Parathyroid adenoma (tissue), 2 donors: ENCODE results near the gene C1QTNF12.

ENCODE experiments used
- H2AFZ ChIP-seq: fragments of 300-600 bp; sonication (generic); one replicate; pipeline ENCODE4 v1.7.0; 2017; ENCODE audit warnings: antibody characterized with exemption, mild to moderate bottlenecking
- H3K27ac ChIP-seq: fragments of 300-600 bp; sonication (generic); one replicate; pipeline ENCODE4 v1.7.0; 2017
- H3K27me3 ChIP-seq: fragments of 300-600 bp; sonication (generic); one replicate; pipeline ENCODE4 v1.7.0; 2017; ENCODE audit warnings: low read length; ENCODE audit not compliant: control insufficient read depth, insufficient read depth
- H3K36me3 ChIP-seq: fragments of 300-600 bp; sonication (generic); one replicate; pipeline ENCODE4 v1.7.0; 2017; ENCODE audit warnings: low read length; ENCODE audit not compliant: control insufficient read depth, insufficient read depth
- H3K4me1 ChIP-seq: fragments of 300-600 bp; sonication (generic); one replicate; pipeline ENCODE4 v1.7.0; 2017; ENCODE audit warnings: control low read depth
- H3K4me2 ChIP-seq: fragments of 300-600 bp; sonication (generic); one replicate; pipeline ENCODE4 v1.7.0; 2017; ENCODE audit warnings: low read length
- H3K4me3 ChIP-seq: fragments of 300-600 bp; sonication (generic); one replicate; pipeline ENCODE4 v1.7.0; 2017; ENCODE audit warnings: low read depth, low read length
- H3K79me2 ChIP-seq: fragments of 300-600 bp; sonication (generic); one replicate; pipeline ENCODE4 v1.7.0; 2017; ENCODE audit warnings: control low read depth
- H3K9ac ChIP-seq: fragments of 300-600 bp; sonication (generic); one replicate; pipeline ENCODE4 v1.7.0; 2017; ENCODE audit warnings: mild to moderate bottlenecking
- H3K9me3 ChIP-seq: fragments of 300-600 bp; sonication (generic); one replicate; pipeline ENCODE4 v1.7.0; 2017; ENCODE audit warnings: low read length; ENCODE audit not compliant: control insufficient read depth
- CTCF ChIP-seq: fragments of 300-600 bp; sonication (generic); IDR thresholded peaks from one replicate; pipeline ENCODE4 v1.7.0; 2017; ENCODE audit warnings: antibody characterized with exemption, mild to moderate bottlenecking
- donor health status: primary hyperparathyroidism.

The C1QTNF12 gene

DNA sequence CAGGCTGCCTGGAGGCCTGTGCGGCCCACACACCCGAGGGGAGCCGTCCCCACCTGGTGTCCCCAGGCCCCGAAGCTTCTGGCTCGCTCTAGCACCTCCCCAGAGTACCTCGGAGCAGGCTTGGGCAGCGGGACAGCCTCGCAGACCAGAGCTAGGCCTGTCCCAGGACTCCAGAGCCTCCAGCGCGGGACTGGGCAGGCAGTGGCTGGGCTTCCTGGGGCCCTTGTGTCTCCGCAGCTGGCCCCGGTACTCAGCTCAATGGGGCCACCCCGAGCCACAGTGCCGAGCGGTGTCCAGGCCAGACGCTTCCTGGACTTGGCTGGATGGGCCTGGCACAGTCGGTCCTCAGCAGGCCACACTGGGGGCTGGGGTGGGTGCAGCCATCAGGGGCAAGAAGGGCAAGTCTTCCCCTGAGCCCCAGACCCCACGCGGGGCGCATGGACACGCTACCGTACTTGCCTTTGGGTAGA lies 38.6 kb upstream of the C1QTNF12 start:
- Histone ChIP-seq H3K4me3 (no peak overlapping the region), H3K9me3 (no peaks in the 10 kb centered on the region), H3K9ac (no peak overlapping the region), H3K4me1 (peaks cover 3% of the 10 kb centered on the region), H3K36me3 (no peaks in the 10 kb centered on the region), H3K4me2 (no peak overlapping the region), H3K79me2 (no peaks in the 10 kb centered on the region), H2AFZ (no peak overlapping the region), H3K27ac (no peak overlapping the region), H3K27me3 (no peaks in the 10 kb centered on the region)
- no peak for TF ChIP-seq CTCF

- Histone ChIP-seq H3K9ac (no peak overlapping the region), H3K27ac (no peak overlapping the region), H3K4me1 (peaks cover 3% of the 10 kb centered on the region), H3K27me3 (no peaks in the 10 kb centered on the region), H2AFZ (no peak overlapping the region), H3K36me3 (no peaks in the 10 kb centered on the region), H3K4me2 (no peak overlapping the region), H3K79me2 (no peaks in the 10 kb centered on the region), H3K4me3 (no peak overlapping the region), H3K9me3 (no peaks in the 10 kb centered on the region)
- TF ChIP-seq CTCF = no peak
Observed at GRCh38 chr1:1284221-1285101, 37.9 kb upstream of the C1QTNF12 start.

DNA sequence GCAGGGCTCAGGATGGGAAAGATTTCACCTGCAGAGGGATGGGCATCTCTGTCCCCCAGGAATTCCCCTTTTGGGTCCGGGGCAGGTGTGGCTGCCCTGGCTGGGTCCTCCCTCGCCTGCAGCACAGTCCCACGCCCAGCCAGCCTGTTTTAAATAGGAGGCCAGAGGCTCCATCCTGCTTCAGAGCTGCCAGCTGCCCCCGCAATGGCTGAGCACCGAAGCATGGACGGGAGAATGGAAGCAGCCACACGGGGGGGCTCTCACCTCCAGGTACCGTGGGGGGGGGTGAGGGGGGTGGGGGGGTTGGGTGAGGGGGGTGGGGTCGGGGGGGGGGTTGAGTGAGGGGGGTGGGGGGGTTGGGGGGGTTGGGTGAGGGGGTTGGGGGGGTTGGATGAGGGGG lies 37.3 kb upstream of the C1QTNF12 start:
- no peak overlapping the region for H3K4me3 ChIP-seq
- no peaks in the 10 kb centered on the region for H3K9me3 ChIP-seq
- no peaks in the 10 kb centered on the region for H3K27me3 ChIP-seq
- H3K79me2 ChIP-seq = no peaks in the 10 kb centered on the region
- no peak overlapping the region for H3K4me2 ChIP-seq
- H3K4me1 ChIP-seq = peaks cover 3% of the 10 kb centered on the region
- H2AFZ ChIP-seq = no peak overlapping the region
- TF ChIP-seq CTCF = no peak
- H3K27ac ChIP-seq = no peak overlapping the region
- H3K9ac ChIP-seq = no peak overlapping the region
- no peaks in the 10 kb centered on the region for H3K36me3 ChIP-seq

DNA sequence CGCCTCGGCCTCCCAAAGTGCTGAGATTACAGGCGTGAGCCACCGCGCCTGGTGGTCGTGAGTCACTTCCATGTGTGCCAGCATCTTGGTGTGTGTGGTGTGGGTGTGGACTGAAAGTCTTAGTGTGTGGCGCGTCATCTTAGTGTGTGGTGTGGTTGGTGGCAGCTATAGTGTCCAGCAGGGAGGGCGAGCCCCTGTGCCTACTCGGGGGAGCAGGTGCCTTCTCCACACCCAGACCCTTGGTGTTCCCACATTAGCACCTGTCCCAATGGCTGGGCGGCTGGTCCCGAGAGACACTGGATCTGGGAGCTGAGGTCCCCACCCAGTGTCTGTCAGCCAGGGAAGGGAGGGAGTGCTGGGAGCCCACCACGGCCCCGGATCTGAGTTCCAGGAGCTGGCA lies 36.5 kb upstream of the C1QTNF12 start:
- Histone ChIP-seq H3K4me3 (no peak overlapping the region), H3K79me2 (no peaks in the 10 kb centered on the region), H3K4me1 (peaks cover 3% of the 10 kb centered on the region), H3K9me3 (no peaks in the 10 kb centered on the region), H3K27me3 (no peaks in the 10 kb centered on the region), H3K36me3 (no peaks in the 10 kb centered on the region), H2AFZ (no peak overlapping the region), H3K27ac (no peak overlapping the region), H3K4me2 (no peak overlapping the region), H3K9ac (no peak overlapping the region)
- TF ChIP-seq CTCF = no peak
